Activated CD8-positive, alpha-beta T cell treated with anti-CD3 and anti-CD28 coated beads, Interleukin-2, amount 10 ng/mL, durations not matched to agents 7 days and 5 days (primary cell): ENCODE results near the gene RGS6. TPM values are rescaled to one million over a fixed set of nuclear protein-coding genes. Genes with fewer than 3 reads are reported as not detected.

ENCODE experiments used
- ATAC-seq: fragments of 150-1000 bp; cut with Tn5 transposase; one replicate; pipeline ENCODE4 v1.10.0; 2021; ENCODE audit warnings: moderate library complexity
- CTCF ChIA-PET: fragments of 350-600 bp; sonication (Branson Sonifier 250); formaldehyde crosslinking; loops from one replicate; lab custom pipeline; 2021; ENCODE audit warnings: antibody characterized with exemption; lab: Charles Lee
- POLR2A ChIA-PET: fragments of 350-600 bp; sonication (Branson Sonifier 250); formaldehyde crosslinking; loops from one replicate; lab custom pipeline; 2021; ENCODE audit warnings: antibody characterized with exemption; lab: Charles Lee
- DNase-seq: peaks from one replicate; pipeline ENCODE4 v3.0.0-alpha.2; 2020
- H3K27ac Mint-ChIP-seq: one replicate; pipeline ENCODE4 v1.8.0; 2021; ENCODE audit warnings: mild to moderate bottlenecking, mixed read lengths
- H3K27me3 Mint-ChIP-seq: one replicate; pipeline ENCODE4 v1.8.0; 2021; ENCODE audit warnings: low read depth, mixed read lengths
- H3K36me3 Mint-ChIP-seq: one replicate; pipeline ENCODE4 v1.8.0; 2021; ENCODE audit warnings: low read depth, mixed read lengths
- H3K4me1 Mint-ChIP-seq: one replicate; pipeline ENCODE4 v1.8.0; 2021; ENCODE audit warnings: low read depth, mixed read lengths
- H3K4me3 Mint-ChIP-seq: one replicate; pipeline ENCODE4 v1.8.0; 2021; ENCODE audit warnings: mild to moderate bottlenecking, mixed read lengths
- H3K9me3 Mint-ChIP-seq: one replicate; pipeline ENCODE4 v1.8.0; 2022; ENCODE audit warnings: mixed read lengths; ENCODE audit not compliant: insufficient read depth
- total RNA-seq, 2 experiments: library from RNA; stranded (reverse); gene quantifications; one replicate each; pipeline ENCODE4 v1.2.3, GENCODE V29; 2021

RGS6 gene
- total RNA-seq, 2 experiments from 2014 or later: 0.16 to 0.47 TPM

DNA sequence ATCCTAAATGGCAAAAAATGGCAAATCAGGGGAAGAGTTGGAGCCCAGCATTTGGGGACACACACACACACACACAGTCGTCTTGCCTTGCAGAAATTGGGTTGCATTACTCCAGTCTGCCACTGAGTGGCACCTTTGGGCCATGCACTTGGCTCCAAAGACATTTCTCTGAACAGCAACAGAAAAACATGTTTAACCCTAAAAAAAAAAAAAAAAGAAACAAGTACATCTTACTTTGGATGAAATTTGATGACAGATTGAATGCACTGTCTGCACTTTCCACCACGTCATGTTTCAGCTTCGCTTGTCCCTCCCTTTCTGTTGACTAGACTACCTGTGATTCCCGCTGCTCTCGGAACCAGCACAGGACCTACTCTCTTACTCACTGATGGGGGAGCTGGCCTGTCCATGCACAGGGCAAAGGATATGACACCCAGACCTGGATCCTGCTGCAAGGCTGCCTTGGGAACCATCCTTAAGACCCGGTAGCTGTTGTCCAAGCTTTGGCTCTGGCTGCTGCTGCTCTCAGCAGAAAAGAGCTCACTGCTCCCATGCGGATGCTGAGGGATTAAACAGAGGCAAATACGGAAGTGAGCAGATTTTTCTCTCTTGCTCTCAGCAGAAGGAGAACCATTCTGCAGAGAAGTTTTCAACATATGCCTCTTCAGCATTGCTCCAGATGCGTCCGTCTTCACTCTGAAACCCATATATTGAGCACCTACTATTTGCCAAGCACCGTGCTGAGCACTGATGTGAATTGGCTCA, 584.9 kb downstream of the RGS6 start:
- DNase-seq (peak; percentile 88), ATAC-seq (peak; percentile 27)
- Mint-ChIP-seq H3K36me3 (peaks cover 27% of the 10 kb centered on the region), H3K4me1 (peaks cover 93% of the 10 kb centered on the region), H3K9me3 (peaks cover 23% of the 10 kb centered on the region), H3K4me3 (peak overlapping the region; percentile 26), H3K27me3 (peaks cover 4% of the 10 kb centered on the region), H3K27ac (peak overlapping the region; percentile 93)
- ChIA-PET POLR2A (interaction anchor here (0.6 kb wide), 1 partner anchor 10 kb away, joined by 3 read pairs; no protein-coding TSS in a partner anchor), CTCF (interaction anchor here (0.6 to 9.8 kb wide), 29 partner anchors 10 to 678 kb away, joined by 3 to 209 read pairs (median 5); partner anchors contain the start of gene DPF3)

DNA sequence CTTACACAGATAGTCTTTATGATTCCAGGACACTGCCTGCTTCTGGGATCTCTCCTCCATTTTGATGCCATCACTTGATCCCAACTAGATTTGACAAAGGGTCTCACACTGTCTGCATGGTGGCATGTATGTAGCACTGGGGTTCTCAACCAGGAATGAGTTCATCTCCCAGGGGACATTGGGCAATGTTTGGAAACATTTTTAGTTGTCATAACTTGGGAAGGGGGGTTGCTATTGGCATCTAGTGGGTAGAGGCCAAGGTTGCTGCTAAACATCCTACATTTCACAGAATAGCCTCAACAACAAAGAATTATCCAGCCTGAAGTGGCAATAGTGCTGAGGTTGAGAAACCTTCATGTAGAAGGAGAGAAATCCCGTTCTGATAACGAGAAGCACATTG, 585.5 kb downstream of the RGS6 start:
- CTCF ChIA-PET: interaction anchor here (0.6 to 9.8 kb wide), 24 partner anchors 9 to 446 kb away, joined by 3 to 209 read pairs (median 5); partner anchors contain the start of gene DPF3
- Mint-ChIP-seq H3K4me1 (peaks cover 93% of the 10 kb centered on the region), H3K4me3 (peak overlapping the region; percentile 57), H3K9me3 (peaks cover 26% of the 10 kb centered on the region), H3K27me3 (peaks cover 3% of the 10 kb centered on the region), H3K36me3 (peaks cover 31% of the 10 kb centered on the region), H3K27ac (peak overlapping the region; percentile 93)
- ATAC-seq (no peak), DNase-seq (no peak)
- POLR2A ChIA-PET: interaction anchor here (0.6 kb wide), 1 partner anchor 10 kb away, joined by 3 read pairs; no protein-coding TSS in a partner anchor

DNA sequence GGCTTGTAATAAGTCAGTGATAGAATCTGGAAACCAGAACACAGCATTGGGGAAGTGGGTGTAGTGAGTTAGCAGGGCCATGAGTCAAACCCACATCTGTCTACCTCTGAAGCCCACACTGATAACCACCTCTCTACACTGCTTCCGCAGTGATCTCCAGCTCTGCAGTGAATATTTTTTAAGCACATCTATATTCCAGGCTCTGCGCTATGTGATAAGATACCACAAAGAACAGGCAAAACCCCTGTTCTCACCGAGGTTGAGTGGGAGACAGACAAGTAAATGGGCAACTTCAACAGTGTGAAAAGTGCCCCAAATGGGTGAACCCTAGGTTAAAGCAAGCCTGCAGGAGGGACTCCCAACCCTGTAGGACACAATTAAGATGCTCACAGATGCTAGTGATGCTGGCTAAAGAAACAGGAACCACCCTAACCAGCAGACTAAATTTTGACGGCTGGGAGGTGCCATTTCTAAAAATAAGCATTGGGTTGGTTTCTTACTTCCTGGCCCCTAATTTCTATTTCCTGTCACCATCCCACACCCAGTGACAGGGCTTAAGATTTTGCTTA, 586.7 kb downstream of the RGS6 start:
- H3K4me3 Mint-ChIP-seq: peak overlapping the region; percentile 57
- H3K27ac Mint-ChIP-seq: peak overlapping the region; percentile 93
- peaks cover 26% of the 10 kb centered on the region for H3K9me3 Mint-ChIP-seq
- peak; percentile 80 for DNase-seq
- peaks cover 3% of the 10 kb centered on the region for H3K27me3 Mint-ChIP-seq
- ATAC-seq: peak; percentile 89
- peaks cover 37% of the 10 kb centered on the region for H3K36me3 Mint-ChIP-seq
- POLR2A ChIA-PET: interaction anchor here (1.1 to 1.2 kb wide), 2 partner anchors 75 to 202 kb away, joined by 3 to 4 read pairs; no protein-coding TSS in a partner anchor
- CTCF ChIA-PET: interaction anchor here (0.8 to 9.8 kb wide), 11 partner anchors 12 to 429 kb away, joined by 3 to 209 read pairs (median 5); no protein-coding TSS in a partner anchor
- peaks cover 91% of the 10 kb centered on the region for H3K4me1 Mint-ChIP-seq

DNA sequence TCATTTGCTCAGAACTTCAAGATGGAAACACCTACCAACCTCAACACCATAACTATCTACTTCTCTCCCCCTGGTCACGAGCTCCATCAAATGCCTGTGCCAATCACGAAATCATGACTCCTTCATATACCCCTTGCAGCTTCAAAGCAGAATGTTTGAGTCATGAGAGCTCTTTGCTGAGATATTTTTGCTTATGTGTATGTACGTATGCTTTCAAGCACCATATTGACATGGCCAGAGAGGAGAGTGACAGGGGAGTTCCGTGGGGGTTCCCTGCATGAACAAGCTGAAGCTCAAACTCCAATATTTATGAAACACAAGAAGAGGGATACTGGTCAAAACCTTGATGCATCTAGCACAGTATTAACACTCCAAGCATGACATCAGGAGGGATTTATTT, 587.3 kb downstream of the RGS6 start:
- POLR2A ChIA-PET: interaction anchor here (1.1 to 1.2 kb wide), 2 partner anchors 76 to 201 kb away, joined by 3 to 4 read pairs; no protein-coding TSS in a partner anchor
- peak overlapping the region; percentile 93 for H3K27ac Mint-ChIP-seq
- DNase-seq: peak; percentile 40
- peaks cover 37% of the 10 kb centered on the region for H3K36me3 Mint-ChIP-seq
- peak; percentile 30 for ATAC-seq
- CTCF ChIA-PET: interaction anchor here (0.9 to 9.8 kb wide), 7 partner anchors 11 to 428 kb away, joined by 3 to 209 read pairs (median 5); no protein-coding TSS in a partner anchor
- H3K4me1 Mint-ChIP-seq: peaks cover 91% of the 10 kb centered on the region
- H3K27me3 Mint-ChIP-seq: peaks cover 3% of the 10 kb centered on the region
- H3K4me3 Mint-ChIP-seq: peak overlapping the region; percentile 57
- peaks cover 26% of the 10 kb centered on the region for H3K9me3 Mint-ChIP-seq

DNA sequence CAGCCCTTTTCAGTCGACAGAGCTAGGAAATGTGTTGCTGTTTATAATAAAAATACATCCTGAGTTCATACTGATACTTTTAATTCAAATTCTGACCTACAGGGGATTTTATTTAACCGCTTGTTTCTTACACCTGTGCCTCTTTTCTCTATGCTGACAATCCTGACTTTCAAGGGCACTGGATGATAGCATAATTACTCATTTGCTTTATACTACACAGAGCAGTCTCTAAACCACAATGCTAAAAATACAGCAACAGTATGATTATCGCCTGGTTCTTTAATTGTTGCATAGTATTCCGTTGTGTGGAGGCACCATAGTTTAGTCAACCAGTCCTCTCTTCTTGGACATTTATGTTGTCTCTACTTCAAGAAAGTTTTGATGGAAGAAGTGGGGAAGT, 588.8 kb downstream of the RGS6 start:
- Mint-ChIP-seq H3K27ac (peak overlapping the region; percentile 11), H3K36me3 (peaks cover 39% of the 10 kb centered on the region), H3K9me3 (peaks cover 26% of the 10 kb centered on the region), H3K27me3 (peaks cover 7% of the 10 kb centered on the region), H3K4me1 (peaks cover 91% of the 10 kb centered on the region), H3K4me3 (no peak overlapping the region)
- ATAC-seq (no peak), DNase-seq (no peak)
- POLR2A ChIA-PET: no interaction called here
- CTCF ChIA-PET: interaction anchor here (2.1 to 9.8 kb wide), 2 partner anchors 12 to 383 kb away, joined by 9 to 209 read pairs; no protein-coding TSS in a partner anchor

DNA sequence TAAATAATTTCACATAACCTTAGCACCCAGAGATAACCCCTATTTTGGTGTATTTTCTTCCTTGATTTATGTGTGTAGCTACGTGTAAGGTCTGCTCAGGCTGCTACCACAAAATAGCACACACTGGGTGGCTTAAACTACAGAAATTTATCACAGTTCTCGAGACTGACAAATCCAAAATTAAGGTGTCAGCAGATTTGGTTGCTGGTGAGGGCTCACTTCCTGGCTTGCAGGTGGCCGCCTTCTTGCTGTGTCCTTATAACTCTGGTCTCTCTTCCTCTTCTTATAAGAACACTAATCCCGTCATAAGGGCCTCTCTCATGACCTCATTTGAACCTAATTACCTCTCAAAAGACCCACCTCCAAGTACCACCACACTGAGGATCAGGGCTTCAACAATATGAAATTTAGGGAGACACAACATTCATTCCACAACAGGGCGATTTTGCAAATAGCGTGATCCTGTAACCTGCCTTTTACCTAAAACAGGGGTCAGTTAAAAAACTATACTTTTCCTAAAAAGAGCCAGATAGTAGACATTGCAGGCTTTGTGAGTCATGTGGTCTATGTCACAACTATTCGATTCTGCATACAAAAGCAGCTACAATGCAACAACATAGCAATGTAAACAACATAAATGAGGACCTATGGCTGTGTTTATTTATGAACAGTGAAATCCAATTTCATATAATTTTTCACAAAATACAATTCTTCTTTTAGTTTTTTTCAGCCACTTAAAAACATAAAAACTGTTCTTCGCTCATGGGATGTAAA, 589.9 kb downstream of the RGS6 start:
- CTCF ChIA-PET: no interaction called here
- no peak overlapping the region for H3K4me3 Mint-ChIP-seq
- H3K4me1 Mint-ChIP-seq: peaks cover 80% of the 10 kb centered on the region
- no peak for ATAC-seq
- peak overlapping the region; percentile 47 for H3K27ac Mint-ChIP-seq
- DNase-seq: no peak
- H3K36me3 Mint-ChIP-seq: peaks cover 39% of the 10 kb centered on the region
- POLR2A ChIA-PET: interaction anchor here (0.9 kb wide), 1 partner anchor 383 kb away, joined by 3 read pairs; no protein-coding TSS in a partner anchor
- peaks cover 26% of the 10 kb centered on the region for H3K9me3 Mint-ChIP-seq
- peaks cover 9% of the 10 kb centered on the region for H3K27me3 Mint-ChIP-seq

DNA sequence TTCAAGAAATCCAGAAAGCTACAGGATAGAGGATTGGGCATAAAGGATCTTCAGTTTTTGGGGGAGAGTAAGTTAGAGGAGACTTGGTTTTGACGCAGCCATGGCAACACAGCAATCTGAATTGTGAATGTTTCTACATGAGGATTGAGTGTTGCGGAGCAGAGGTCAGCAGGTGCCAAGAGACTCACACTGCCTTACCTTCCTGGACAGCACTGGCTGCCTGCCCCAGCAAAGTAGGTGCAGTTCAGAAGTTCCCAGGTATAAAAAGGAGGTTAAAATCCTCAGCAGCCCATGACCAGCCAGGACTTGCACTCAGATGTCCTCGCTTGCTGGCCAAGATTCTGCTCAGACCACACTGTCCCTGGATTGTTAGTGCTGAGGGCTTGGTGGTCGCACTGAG, 590.6 kb downstream of the RGS6 start:
- Mint-ChIP-seq H3K9me3 (peaks cover 26% of the 10 kb centered on the region), H3K27ac (no peak overlapping the region), H3K36me3 (peaks cover 42% of the 10 kb centered on the region), H3K4me3 (no peak overlapping the region), H3K4me1 (peaks cover 79% of the 10 kb centered on the region), H3K27me3 (peaks cover 15% of the 10 kb centered on the region)
- ATAC-seq: no peak
- ChIA-PET CTCF (no interaction called here), POLR2A (interaction anchor here (0.9 kb wide), 1 partner anchor 383 kb away, joined by 3 read pairs; no protein-coding TSS in a partner anchor)
- DNase-seq: no peak

DNA sequence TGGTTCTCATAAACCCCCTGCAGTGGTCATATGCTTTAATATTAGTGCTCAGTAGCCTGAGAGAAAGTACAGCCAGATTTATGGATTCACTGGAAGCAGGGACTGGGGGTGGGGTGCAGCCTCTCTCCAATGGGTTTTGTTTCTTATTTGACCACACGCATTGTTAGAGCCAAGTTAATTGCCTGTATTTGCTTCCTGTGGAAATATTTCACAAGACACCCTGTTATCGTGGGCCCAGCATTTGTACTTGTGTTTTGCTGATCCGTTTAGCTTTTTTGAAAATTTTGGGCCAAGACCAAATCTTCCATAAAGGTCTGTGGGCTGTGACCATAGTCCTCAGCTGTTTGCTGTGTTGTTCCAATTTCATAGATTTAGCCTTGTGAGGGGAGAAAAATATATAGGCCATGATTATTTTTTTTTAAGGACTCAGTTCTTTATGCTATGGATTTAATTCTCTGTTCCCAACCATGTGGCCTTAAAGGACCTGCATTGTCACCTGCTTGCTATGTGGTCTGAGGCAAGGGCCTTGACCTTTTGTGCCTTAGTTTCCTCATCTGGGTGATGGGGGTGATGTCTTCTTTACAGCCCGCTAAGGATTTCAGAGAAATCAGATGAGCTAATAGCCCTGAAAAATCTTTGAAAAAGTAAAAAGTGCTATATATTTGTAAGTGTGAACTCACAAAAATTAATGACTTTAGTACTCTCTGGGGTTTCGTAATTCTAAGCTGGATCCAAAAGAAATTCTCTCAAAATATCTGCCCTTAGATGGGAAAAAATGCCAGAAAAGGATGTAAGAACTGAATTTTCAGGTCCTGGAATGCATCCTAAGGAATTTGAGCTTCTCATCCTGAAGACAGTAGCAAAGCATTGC, 591.4 kb downstream of the RGS6 start:
- no peak overlapping the region for H3K4me3 Mint-ChIP-seq
- peak overlapping the region; percentile 11 for H3K27ac Mint-ChIP-seq
- ATAC-seq: no peak
- peaks cover 16% of the 10 kb centered on the region for H3K27me3 Mint-ChIP-seq
- peaks cover 79% of the 10 kb centered on the region for H3K4me1 Mint-ChIP-seq
- no peak for DNase-seq
- H3K36me3 Mint-ChIP-seq: peaks cover 42% of the 10 kb centered on the region
- H3K9me3 Mint-ChIP-seq: peaks cover 26% of the 10 kb centered on the region
- ChIA-PET POLR2A (no interaction called here), CTCF (interaction anchor here (1.1 to 2.1 kb wide), 5 partner anchors 9 to 381 kb away, joined by 3 to 9 read pairs (median 4); no protein-coding TSS in a partner anchor)

DNA sequence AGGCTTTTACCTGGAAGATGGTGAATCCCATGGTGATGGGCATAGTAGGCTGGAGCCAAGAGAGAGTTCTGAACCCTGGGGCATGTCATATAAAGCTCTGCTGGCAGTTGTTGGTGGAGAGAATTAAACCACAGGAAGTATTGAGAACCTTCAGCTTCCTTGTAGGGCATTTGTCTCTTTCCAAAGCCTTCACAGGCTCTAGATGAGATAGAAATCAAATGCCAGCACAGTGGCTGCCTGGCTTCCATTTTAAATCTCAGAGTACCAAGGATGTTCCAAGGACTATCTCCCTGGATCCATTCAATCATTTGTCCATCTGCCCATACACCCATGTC, 592.0 kb downstream of the RGS6 start:
- H3K27ac Mint-ChIP-seq: peak overlapping the region; percentile 11
- no peak overlapping the region for H3K4me3 Mint-ChIP-seq
- H3K36me3 Mint-ChIP-seq: peaks cover 42% of the 10 kb centered on the region
- H3K27me3 Mint-ChIP-seq: peaks cover 16% of the 10 kb centered on the region
- no peak for ATAC-seq
- H3K9me3 Mint-ChIP-seq: peaks cover 26% of the 10 kb centered on the region
- ChIA-PET POLR2A (no interaction called here), CTCF (interaction anchor here (1.1 to 2.1 kb wide), 5 partner anchors 8 to 381 kb away, joined by 3 to 9 read pairs (median 4); no protein-coding TSS in a partner anchor)
- no peak for DNase-seq
- peaks cover 79% of the 10 kb centered on the region for H3K4me1 Mint-ChIP-seq

DNA sequence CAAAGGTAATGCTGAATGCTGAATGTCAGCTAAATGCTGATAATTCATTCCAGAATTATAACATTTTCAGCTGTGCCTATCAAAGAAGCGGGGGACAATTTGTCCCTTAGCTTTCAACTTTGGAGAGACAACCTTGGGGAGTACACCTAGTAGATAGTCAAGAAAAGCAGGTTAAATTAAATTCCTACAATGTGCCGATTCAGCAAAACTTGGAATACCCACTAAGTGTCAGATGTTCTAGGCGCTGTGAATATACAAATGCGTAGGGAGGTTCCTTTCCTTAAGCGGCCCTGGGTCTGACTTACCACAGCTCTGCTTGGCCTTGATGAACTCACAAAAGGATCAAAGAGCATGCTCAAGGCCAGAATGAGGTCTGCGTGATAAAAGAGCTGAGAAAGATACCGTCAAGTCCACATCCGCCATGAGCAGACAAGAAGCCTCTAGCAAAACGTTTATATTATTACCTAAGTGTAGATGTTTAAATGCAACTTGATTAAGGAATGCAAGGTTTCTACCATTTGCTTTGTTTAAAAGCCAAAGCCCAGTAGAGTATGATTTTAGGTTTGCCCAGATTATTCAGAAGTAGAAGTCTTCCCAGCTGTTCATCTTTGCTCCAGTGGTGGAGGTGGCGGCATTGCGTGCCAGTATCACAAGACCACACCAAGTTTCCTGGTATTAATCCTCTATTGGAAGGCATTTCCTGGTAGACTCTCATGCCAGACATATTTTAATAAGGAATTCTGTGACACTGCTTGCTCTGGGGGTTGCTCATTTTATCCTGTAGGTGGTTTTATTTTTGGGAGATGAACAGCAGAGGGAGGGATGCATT, 593.1 kb downstream of the RGS6 start:
- Mint-ChIP-seq H3K27ac (no peak overlapping the region), H3K36me3 (peaks cover 33% of the 10 kb centered on the region), H3K27me3 (peaks cover 20% of the 10 kb centered on the region), H3K4me1 (peaks cover 77% of the 10 kb centered on the region), H3K9me3 (peaks cover 19% of the 10 kb centered on the region), H3K4me3 (no peak overlapping the region)
- CTCF ChIA-PET: interaction anchor here (1.6 to 2.4 kb wide), 3 partner anchors 8 to 380 kb away, joined by 4 to 9 read pairs (median 5); no protein-coding TSS in a partner anchor
- POLR2A ChIA-PET: no interaction called here
- ATAC-seq (no peak), DNase-seq (no peak)
